ENCODE measurements around the gene TSHZ1. TPM values are rescaled to one million over a fixed set of nuclear protein-coding genes. Genes with fewer than 3 reads are reported as not detected.
"Not testable (repeated sequence)": the region's sequence is repeated elsewhere in the genome, so short reads cannot be mapped to it uniquely, and the experiment has no call there.

TSHZ1 gene
- total and polyA plus RNA-seq, 8 donors = 13.3 to 38.5 (median 31.7) TPM

- no peak for ATAC-seq
- intact Hi-C loops (cut with DNase I) = no loop called here
Measured at GRCh38 chr18:75179819-75180600, 30.6 kb upstream of the TSHZ1 start.

GRCh38 chr18:75183524-75183923 is 27.1 kb upstream of the TSHZ1 start:
- Histone ChIP-seq H3K27me3 (peaks cover 0 to 6% of the 10 kb centered on the region in 2 donors), H3K9me3 (no peaks in the 10 kb centered on the region), H3K4me1 (no peaks in the 10 kb centered on the region), H3K4me3 (no peak overlapping the region), H3K27ac (no peak overlapping the region), H3K36me3 (no peaks in the 10 kb centered on the region)
- intact Hi-C loops (cut with DNase I) = no loop called here
- no peak for DNase-seq
- ATAC-seq = peak; percentile 72
- TF ChIP-seq CTCF (IDR thresholded peaks at IDR 0.05) = no peak

More at GRCh38 chr18:75179819-75180600, 30.6 kb upstream of the TSHZ1 start:
- Histone ChIP-seq H3K4me3 (no peak overlapping the region), H3K27me3 (peaks cover 0 to 2% of the 10 kb centered on the region in 2 donors), H3K27ac (no peak overlapping the region), H3K4me1 (no peaks in the 10 kb centered on the region), H3K9me3 (no peaks in the 10 kb centered on the region), H3K36me3 (no peaks in the 10 kb centered on the region)
- no peak for TF ChIP-seq CTCF (IDR thresholded peaks at IDR 0.05)
- DNase-seq = no peak

- Histone ChIP-seq H3K27me3 (peaks cover 0 to 6% of the 10 kb centered on the region in 2 donors), H3K4me1 (no peaks in the 10 kb centered on the region), H3K27ac (no peak overlapping the region), H3K4me3 (no peak overlapping the region), H3K36me3 (no peaks in the 10 kb centered on the region), H3K9me3 (no peaks in the 10 kb centered on the region)
- ATAC-seq (no peak), DNase-seq (no peak)
- intact Hi-C loops (cut with DNase I) = no loop called here
- TF ChIP-seq CTCF (IDR thresholded peaks at IDR 0.05) = no peak
Measured at GRCh38 chr18:75183973-75184493, 26.6 kb upstream of the TSHZ1 start.

GRCh38 chr18:75185460-75185859 is 25.1 kb upstream of the TSHZ1 start:
- ATAC-seq (no peak), DNase-seq (no peak)
- no peak overlapping the region for H3K27ac ChIP-seq
- no peaks in the 10 kb centered on the region for H3K9me3 ChIP-seq
- intact Hi-C loops (cut with DNase I) = no loop called here
- H3K27me3 ChIP-seq = peaks cover 0 to 6% of the 10 kb centered on the region in 2 donors
- no peaks in the 10 kb centered on the region for H3K4me1 ChIP-seq
- H3K36me3 ChIP-seq = no peaks in the 10 kb centered on the region
- no peak overlapping the region for H3K4me3 ChIP-seq
- no peak for TF ChIP-seq CTCF (IDR thresholded peaks at IDR 0.05)

- H3K27ac ChIP-seq; H3K27me3 ChIP-seq; H3K36me3 ChIP-seq; DNase-seq; H3K9me3 ChIP-seq; H3K4me3 ChIP-seq; H3K4me1 ChIP-seq; intact Hi-C loops (cut with DNase I); ATAC-seq: not testable (repeated sequence)
Measured at GRCh38 chr18:75187702-75188101, 22.9 kb upstream of the TSHZ1 start.

Measured in left lung (tissue), 10 donors.